Measurements from ENCODE around the gene NKRF.

Gene NKRF

DNA sequence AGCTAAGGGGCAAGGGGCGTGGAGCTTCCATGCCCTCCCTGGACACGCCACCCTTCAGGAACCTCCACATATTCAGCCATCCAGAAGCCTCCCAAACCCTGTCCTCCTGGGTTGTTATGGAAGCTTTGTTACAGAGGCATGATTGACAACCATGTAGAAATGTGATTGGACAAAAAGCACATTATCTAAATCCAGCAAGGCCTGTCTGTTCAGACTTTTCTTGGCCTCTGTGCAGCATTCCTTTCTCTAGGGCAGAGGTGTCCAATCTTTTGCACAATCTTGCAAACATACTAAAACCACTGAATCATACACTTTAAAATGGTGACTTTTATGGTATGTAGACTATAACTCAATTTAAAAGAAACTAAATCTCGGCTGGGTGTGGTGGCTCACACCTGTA, 53.7 kb downstream of the NKRF start:
- TF ChIP-seq CTCF (IDR thresholded peaks at IDR 0.05) (no peak), ZFX (IDR thresholded peaks at IDR 0.05; ENCODE audit: borderline replicate concordance) (no peak)
- H3K27ac ChIP-seq, result no peak overlapping the region

- no peak overlapping the region for H3K27ac ChIP-seq
Measured at GRCh38 chrX:119549327-119550016, 56.8 kb downstream of the NKRF start.

DNA sequence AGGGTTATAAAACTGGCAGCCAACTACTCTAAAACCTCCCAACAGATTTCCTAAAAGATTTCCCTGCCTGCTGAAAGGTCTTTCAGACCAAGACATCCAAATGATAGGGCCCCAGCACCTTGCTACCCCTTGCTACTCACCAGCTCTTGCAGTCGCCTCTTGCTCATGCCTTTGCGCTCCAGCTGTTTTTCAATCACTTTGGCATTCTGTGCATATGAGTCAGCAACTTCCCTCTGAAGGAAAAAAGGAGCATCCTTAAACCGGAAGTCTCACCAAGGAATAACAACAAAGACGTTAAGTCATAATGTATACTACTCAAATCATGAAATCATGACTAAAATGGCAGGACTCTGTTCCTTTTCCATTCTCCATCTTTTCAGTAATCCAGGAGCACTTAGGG, 65.0 kb downstream of the NKRF start:
- TF ChIP-seq CTCF (IDR thresholded peaks at IDR 0.05) (no peak), ZFX (IDR thresholded peaks at IDR 0.05; ENCODE audit: borderline replicate concordance) (no peak)
- H3K27ac ChIP-seq, result no peak overlapping the region

More at GRCh38 chrX:119549327-119550016, 56.8 kb downstream of the NKRF start:
- TF ChIP-seq ZFX (IDR thresholded peaks at IDR 0.05; ENCODE audit: borderline replicate concordance) (no peak), CTCF (IDR thresholded peaks at IDR 0.05) (no peak)

GRCh38 chrX:119539872-119540271, 66.4 kb downstream of the NKRF start:
- no peak overlapping the region for H3K27ac ChIP-seq
- TF ChIP-seq CTCF (IDR thresholded peaks at IDR 0.05) (no peak), ZFX (IDR thresholded peaks at IDR 0.05; ENCODE audit: borderline replicate concordance) (no peak)
